Thyroid gland (tissue), 4 donors: ENCODE results near the gene CAGE1.

ENCODE experiments used
- POLR2A ChIP-seq, 2 donors: fragments of 450-650 bp; IDR thresholded peaks; one replicate each; pipeline ENCODE4 v1.6.1; 2017; ENCODE audit warnings: antibody characterized with exemption in 2 of 2, mild to moderate bottlenecking in 2 of 2, moderate library complexity in 1 of 2
- TF ChIP-seq, protein P1 (sequence below), 6 experiments: fragments of 200-600 bp in 3 of 6; fragments of 450-650 bp in 3 of 6; sonication (generic) in 3 of 6; IDR thresholded peaks; one replicate each; pipeline ENCODE4 v1.5.1; 2016 to 2019; ENCODE audit warnings: antibody characterized with exemption in 6 of 6, mild to moderate bottlenecking in 2 of 6, inconsistent platforms in 1 of 6, moderate library complexity in 1 of 6

DNA sequence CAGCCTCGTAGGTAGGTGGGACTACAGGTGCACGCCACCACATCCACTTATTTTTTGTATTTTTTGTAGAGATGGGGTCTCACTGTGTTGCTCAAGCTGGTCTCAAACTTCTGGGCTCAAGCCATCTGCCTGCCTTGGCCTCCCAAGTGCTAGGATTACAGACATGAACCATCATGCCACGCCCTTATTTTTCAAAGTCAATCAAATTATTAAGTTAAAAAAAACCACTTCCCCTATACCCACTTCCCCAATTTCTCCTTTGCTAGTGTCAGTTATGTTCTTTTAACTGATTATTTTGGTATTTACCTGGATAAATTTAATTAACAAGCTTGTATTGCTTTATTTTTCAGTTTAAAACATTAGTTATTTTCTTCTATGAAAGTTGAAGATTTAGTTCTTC is 49.7 kb upstream of the CAGE1 start:
- TF ChIP-seq, protein P1, sequence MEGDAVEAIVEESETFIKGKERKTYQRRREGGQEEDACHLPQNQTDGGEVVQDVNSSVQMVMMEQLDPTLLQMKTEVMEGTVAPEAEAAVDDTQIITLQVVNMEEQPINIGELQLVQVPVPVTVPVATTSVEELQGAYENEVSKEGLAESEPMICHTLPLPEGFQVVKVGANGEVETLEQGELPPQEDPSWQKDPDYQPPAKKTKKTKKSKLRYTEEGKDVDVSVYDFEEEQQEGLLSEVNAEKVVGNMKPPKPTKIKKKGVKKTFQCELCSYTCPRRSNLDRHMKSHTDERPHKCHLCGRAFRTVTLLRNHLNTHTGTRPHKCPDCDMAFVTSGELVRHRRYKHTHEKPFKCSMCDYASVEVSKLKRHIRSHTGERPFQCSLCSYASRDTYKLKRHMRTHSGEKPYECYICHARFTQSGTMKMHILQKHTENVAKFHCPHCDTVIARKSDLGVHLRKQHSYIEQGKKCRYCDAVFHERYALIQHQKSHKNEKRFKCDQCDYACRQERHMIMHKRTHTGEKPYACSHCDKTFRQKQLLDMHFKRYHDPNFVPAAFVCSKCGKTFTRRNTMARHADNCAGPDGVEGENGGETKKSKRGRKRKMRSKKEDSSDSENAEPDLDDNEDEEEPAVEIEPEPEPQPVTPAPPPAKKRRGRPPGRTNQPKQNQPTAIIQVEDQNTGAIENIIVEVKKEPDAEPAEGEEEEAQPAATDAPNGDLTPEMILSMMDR (IDR thresholded peaks at IDR 0.05) = no peak
- no peak for TF ChIP-seq POLR2A (IDR thresholded peaks at IDR 0.05)
